ENCODE data around the gene NLRP12.

GRCh38 chr19:53823380-53824120, 564 bp downstream of the NLRP12 start:
- TF ChIP-seq CTCF (IDR thresholded peaks at IDR 0.05) (no peak), POLR2A (IDR thresholded peaks at IDR 0.05) (no peak)
